GM23338 (cell line): ENCODE measurements around the gene GPR179. TPM values are rescaled to one million over a fixed set of nuclear protein-coding genes. Genes with fewer than 3 reads are reported as not detected.

Source experiments
- ATAC-seq: fragments of 200-7000 bp; cut with Tn5 transposase; 3 replicates; pipeline ENCODE4 v1.9.1; 2020
- DNase-seq: peaks from one replicate; pipeline ENCODE4 v3.0.0-alpha.2; 2015; ENCODE audit warnings: low spot score
- H2AFZ ChIP-seq: fragments of 200-600 bp; sonication (generic); 2 replicates; pipeline ENCODE4 v1.8.0; 2016; ENCODE audit warnings: antibody characterized with exemption, mild to moderate bottlenecking, moderate library complexity
- H3F3A ChIP-seq: fragments of 200-600 bp; sonication (generic); replicated peaks from 2 replicates; pipeline ENCODE4 v1.8.0; 2017; ENCODE audit warnings: antibody characterized with exemption, mixed run types, low read depth
- H3K27ac ChIP-seq: fragments of 200-600 bp; sonication (generic); 2 replicates; pipeline ENCODE4 v1.6.1; 2016; ENCODE audit warnings: low read depth
- H3K27me3 ChIP-seq: fragments of 200-600 bp; sonication (generic); 2 replicates; pipeline ENCODE4 v1.8.0; 2016; ENCODE audit warnings: mild to moderate bottlenecking, mixed run types, moderate library complexity; ENCODE audit not compliant: insufficient read depth
- H3K36me3 ChIP-seq: fragments of 200-600 bp; sonication (generic); 2 replicates; pipeline ENCODE4 v1.8.0; 2016; ENCODE audit warnings: mild to moderate bottlenecking; ENCODE audit not compliant: insufficient read depth
- H3K4me1 ChIP-seq: fragments of 200-600 bp; sonication (generic); 2 replicates; pipeline ENCODE4 v1.8.0; 2016; ENCODE audit warnings: mild to moderate bottlenecking, moderate library complexity; ENCODE audit not compliant: insufficient read depth
- H3K4me2 ChIP-seq: fragments of 200-600 bp; sonication (generic); 2 replicates; pipeline ENCODE4 v1.7.1; 2017; ENCODE audit warnings: mixed run types
- H3K4me3 ChIP-seq: fragments of 200-600 bp; sonication (generic); 2 replicates; pipeline ENCODE4 v1.6.1; 2016; ENCODE audit warnings: mixed run types
- H3K79me2 ChIP-seq: fragments of 200-600 bp; sonication (generic); replicated peaks from 2 replicates; pipeline ENCODE4 v1.8.0; 2017; ENCODE audit warnings: mild to moderate bottlenecking; ENCODE audit not compliant: insufficient read depth
- H3K9me2 ChIP-seq: fragments of 200-600 bp; sonication (generic); 2 replicates; pipeline ENCODE4 v1.8.0; 2017; ENCODE audit not compliant: insufficient read depth
- H4K20me1 ChIP-seq: fragments of 200-600 bp; sonication (generic); replicated peaks from 2 replicates; pipeline ENCODE4 v1.8.0; 2017; ENCODE audit warnings: mild to moderate bottlenecking; ENCODE audit not compliant: insufficient read depth
- H3K27ac Mint-ChIP-seq: 2 replicates; pipeline ENCODE4 v1.8.0; 2020; ENCODE audit warnings: inconsistent platforms, mild to moderate bottlenecking, moderate library complexity, mixed read lengths
- H3K27me3 Mint-ChIP-seq: 3 replicates; pipeline ENCODE4 v1.8.0; 2022; ENCODE audit warnings: low read depth, mild to moderate bottlenecking, moderate library complexity, mixed read lengths, inconsistent platforms; ENCODE audit not compliant: insufficient read depth, poor library complexity
- H3K36me3 Mint-ChIP-seq: 3 replicates; pipeline ENCODE4 v1.8.0; 2021; ENCODE audit warnings: low read depth, mild to moderate bottlenecking, inconsistent platforms, moderate library complexity, mixed read lengths
- H3K4me1 Mint-ChIP-seq: 3 replicates; pipeline ENCODE4 v1.8.0; 2020; ENCODE audit warnings: mild to moderate bottlenecking, inconsistent platforms, mixed read lengths
- H3K4me3 Mint-ChIP-seq: 3 replicates; pipeline ENCODE4 v1.8.0; 2021; ENCODE audit warnings: moderate library complexity, mild to moderate bottlenecking, inconsistent platforms, mixed read lengths
- H3K9me3 Mint-ChIP-seq: 3 replicates; pipeline ENCODE4 v1.8.0; 2020; ENCODE audit warnings: moderate library complexity, mild to moderate bottlenecking, inconsistent platforms, mixed read lengths
- CTCF ChIP-seq, 2 experiments: fragments of 200-600 bp in 1 of 2; sonication (generic) in 1 of 2; conservative IDR thresholded peaks; 2 replicates each; pipeline versions ENCODE4 v1.5.1 to v1.6.1; 2016 to 2017; ENCODE audit warnings: antibody characterized with exemption in 2 of 2, low read depth in 2 of 2, mild to moderate bottlenecking in 2 of 2, moderate library complexity in 1 of 2
- JUNB ChIP-seq: IDR thresholded peaks from one replicate; pipeline ENCODE4 v1.6.1; 2016; ENCODE audit warnings: antibody characterized with exemption; ENCODE audit not compliant: unreplicated experiment
- STAT1 ChIP-seq: IDR thresholded peaks from one replicate; pipeline ENCODE4 v1.6.1; 2016; ENCODE audit warnings: antibody characterized with exemption; ENCODE audit not compliant: unreplicated experiment
- ZNF331 ChIP-seq: fragments of 250-450 bp; sonication (Bioruptor Pico); IDR thresholded peaks from 2 replicates; pipeline ENCODE4 v1.5.0; 2020; ENCODE audit warnings: low read depth, mild to moderate bottlenecking, moderate library complexity
- long read RNA-seq: library from polyadenylated mRNA; unstranded; transcript quantifications from one replicate; pipeline ENCODE4 v2.0.0, GENCODE V29; 2020; ENCODE audit not compliant: unreplicated experiment
- polyA plus RNA-seq: library from polyadenylated mRNA; unstranded; fragments of >200 nt; fragmentation: Nextera tagmentation; extraction: Ambion mirVana; gene quantifications from 2 replicates; pipeline ENCODE4 v1.2.1, GENCODE V29; 2016
- total RNA-seq: library from RNA; depleted of rRNA; stranded (reverse); fragments of >200 nt; shearing (Covaris generic); gene quantifications from 2 replicates; pipeline ENCODE4 v1.2.3, GENCODE V29; 2014; rRNA removed
- TF ChIP-seq, protein P1 (sequence below): IDR thresholded peaks from one replicate; pipeline ENCODE4 v1.6.1; 2018; ENCODE audit warnings: antibody characterized with exemption; ENCODE audit not compliant: unreplicated experiment

Gene GPR179, protein sequence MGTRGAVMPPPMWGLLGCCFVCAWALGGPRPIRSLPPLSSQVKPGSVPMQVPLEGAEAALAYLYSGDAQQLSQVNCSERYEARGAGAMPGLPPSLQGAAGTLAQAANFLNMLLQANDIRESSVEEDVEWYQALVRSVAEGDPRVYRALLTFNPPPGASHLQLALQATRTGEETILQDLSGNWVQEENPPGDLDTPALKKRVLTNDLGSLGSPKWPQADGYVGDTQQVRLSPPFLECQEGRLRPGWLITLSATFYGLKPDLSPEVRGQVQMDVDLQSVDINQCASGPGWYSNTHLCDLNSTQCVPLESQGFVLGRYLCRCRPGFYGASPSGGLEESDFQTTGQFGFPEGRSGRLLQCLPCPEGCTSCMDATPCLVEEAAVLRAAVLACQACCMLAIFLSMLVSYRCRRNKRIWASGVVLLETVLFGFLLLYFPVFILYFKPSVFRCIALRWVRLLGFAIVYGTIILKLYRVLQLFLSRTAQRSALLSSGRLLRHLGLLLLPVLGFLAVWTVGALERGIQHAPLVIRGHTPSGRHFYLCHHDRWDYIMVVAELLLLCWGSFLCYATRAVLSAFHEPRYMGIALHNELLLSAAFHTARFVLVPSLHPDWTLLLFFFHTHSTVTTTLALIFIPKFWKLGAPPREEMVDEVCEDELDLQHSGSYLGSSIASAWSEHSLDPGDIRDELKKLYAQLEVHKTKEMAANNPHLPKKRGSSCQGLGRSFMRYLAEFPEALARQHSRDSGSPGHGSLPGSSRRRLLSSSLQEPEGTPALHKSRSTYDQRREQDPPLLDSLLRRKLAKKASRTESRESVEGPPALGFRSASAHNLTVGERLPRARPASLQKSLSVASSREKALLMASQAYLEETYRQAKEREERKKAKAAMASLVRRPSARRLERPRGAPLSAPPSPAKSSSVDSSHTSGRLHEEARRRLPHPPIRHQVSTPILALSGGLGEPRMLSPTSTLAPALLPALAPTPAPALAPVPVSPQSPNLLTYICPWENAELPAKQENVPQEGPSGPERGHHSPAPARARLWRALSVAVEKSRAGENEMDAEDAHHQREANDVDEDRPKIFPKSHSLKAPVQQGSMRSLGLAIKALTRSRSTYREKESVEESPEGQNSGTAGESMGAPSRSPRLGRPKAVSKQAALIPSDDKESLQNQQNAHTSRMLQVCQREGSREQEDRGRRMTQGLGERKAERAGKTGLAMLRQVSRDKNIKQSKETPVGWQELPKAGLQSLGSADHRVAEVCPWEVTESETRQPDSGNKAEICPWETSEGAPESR (N-terminal part only)
- 0.03 and 0.04 TPM in 2 replicates for total RNA-seq
- 0.03 TPM in 2 replicates for polyA plus RNA-seq
- long read RNA-seq, result 0 reads

DNA sequence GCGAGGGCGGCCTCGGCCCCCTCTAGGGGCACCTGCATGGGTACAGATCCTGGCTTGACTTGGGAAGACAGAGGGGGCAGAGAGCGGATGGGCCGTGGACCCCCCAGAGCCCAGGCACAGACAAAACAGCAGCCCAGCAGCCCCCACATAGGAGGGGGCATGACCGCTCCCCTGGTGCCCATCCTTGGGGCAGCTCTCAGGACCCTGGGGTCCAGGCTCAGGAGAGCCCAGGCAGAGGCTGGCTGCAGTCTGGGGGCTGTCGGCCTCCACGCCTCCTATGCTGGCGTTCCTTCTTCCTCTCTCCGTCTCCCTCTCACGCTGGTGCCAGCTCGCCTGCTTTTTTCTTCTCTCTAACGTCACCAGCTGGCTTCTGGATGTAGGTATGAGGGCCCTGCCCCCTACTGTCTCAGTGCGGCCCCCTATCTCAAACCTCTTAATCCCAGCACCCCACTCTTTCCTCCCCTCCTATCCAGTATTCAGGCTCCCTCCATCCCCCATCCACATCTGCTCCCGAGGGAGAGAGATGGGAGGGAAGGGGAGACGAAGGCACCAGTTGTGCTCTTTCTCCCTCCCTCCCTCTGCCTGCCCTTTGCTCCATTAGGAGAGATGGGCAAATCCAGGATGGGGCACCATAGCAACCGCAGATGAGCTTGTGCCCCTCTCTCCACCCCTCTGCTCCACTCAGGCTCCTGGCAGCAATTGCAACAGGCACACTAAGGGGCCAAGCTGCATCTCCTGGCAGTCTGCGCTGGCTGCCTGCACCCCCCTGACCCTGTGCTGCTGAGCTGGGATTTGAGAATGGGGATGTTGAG lies at the start of gene GPR179:
Gene GPR179 (minus strand): TSS at position 349 of the 812 bp plus-strand sequence. CDS start 167 bp downstream, at position 182.
- no peaks in the 10 kb centered on the region for H3K9me2 ChIP-seq
- no peak within 1 kb of the TSS for H3K27ac ChIP-seq
- Mint-ChIP-seq H3K27ac (no peak within 1 kb of the TSS), H3K4me3 (no peak within 1 kb of the TSS; the same call in 2 of the 3 replicates), H3K9me3 (no peaks in the 10 kb centered on the region), H3K36me3 (no peaks in the 10 kb centered on the region), H3K27me3 (peaks cover 13% of the 10 kb centered on the region), H3K4me1 (peaks cover 19% of the 10 kb centered on the region)
- no peaks in the 10 kb centered on the region for H3F3A ChIP-seq
- H3K36me3 ChIP-seq, result no peaks in the 10 kb centered on the region
- H2AFZ ChIP-seq, result peak within 1 kb of the TSS; percentile 10; the same call in 1 of the 2 replicates
- no peak for DNase-seq
- ATAC-seq, result no peak
- H3K27me3 ChIP-seq, result no peaks in the 10 kb centered on the region
- H4K20me1 ChIP-seq, result no peaks in the 10 kb centered on the region
- H3K79me2 ChIP-seq, result no peaks in the 10 kb centered on the region
- H3K4me2 ChIP-seq, result no peak within 1 kb of the TSS
- no peak within 1 kb of the TSS for H3K4me3 ChIP-seq
- TF ChIP-seq, protein P1, sequence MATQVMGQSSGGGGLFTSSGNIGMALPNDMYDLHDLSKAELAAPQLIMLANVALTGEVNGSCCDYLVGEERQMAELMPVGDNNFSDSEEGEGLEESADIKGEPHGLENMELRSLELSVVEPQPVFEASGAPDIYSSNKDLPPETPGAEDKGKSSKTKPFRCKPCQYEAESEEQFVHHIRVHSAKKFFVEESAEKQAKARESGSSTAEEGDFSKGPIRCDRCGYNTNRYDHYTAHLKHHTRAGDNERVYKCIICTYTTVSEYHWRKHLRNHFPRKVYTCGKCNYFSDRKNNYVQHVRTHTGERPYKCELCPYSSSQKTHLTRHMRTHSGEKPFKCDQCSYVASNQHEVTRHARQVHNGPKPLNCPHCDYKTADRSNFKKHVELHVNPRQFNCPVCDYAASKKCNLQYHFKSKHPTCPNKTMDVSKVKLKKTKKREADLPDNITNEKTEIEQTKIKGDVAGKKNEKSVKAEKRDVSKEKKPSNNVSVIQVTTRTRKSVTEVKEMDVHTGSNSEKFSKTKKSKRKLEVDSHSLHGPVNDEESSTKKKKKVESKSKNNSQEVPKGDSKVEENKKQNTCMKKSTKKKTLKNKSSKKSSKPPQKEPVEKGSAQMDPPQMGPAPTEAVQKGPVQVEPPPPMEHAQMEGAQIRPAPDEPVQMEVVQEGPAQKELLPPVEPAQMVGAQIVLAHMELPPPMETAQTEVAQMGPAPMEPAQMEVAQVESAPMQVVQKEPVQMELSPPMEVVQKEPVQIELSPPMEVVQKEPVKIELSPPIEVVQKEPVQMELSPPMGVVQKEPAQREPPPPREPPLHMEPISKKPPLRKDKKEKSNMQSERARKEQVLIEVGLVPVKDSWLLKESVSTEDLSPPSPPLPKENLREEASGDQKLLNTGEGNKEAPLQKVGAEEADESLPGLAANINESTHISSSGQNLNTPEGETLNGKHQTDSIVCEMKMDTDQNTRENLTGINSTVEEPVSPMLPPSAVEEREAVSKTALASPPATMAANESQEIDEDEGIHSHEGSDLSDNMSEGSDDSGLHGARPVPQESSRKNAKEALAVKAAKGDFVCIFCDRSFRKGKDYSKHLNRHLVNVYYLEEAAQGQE, result no peak
- no peak for TF ChIP-seq CTCF (conservative IDR thresholded peaks at IDR 0.05; ENCODE audit: low read depth in 2 of 2)
- TF ChIP-seq STAT1, result no peak
- no peak for TF ChIP-seq JUNB
- no peak for TF ChIP-seq ZNF331 (CRISPR knock-in tag)
- peaks cover 7% of the 10 kb centered on the region for H3K4me1 ChIP-seq
